ENCODE results near the gene LDB2. TPM values are rescaled to one million over a fixed set of nuclear protein-coding genes. Genes with fewer than 3 reads are reported as not detected.
"Not testable (repeated sequence)": the region's sequence is repeated elsewhere in the genome, so short reads cannot be mapped to it uniquely, and the experiment has no call there.

Gene LDB2
- total RNA-seq, 1 donor from 2014 or later, result 4.9 TPM

DNA sequence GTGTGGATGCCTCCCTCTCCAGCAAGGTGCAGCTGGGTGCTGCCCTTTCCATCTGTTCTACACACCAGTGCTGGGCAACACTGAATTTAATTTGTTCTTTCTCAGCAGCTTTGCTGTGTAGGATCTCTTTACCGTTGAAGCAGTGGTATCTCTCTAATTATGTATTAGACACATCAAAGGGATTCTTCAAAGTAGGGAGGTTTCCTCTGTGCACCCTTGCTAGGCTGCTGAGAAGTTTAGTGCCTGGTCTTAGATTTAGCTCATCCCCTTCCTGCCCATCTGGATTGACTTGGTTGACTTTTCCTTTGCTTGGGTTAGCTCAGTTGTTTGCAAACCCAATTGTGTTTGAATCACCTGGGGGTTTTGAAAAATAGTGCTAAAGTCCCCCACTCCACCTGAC is 27.8 kb upstream of the LDB2 start:
- Histone ChIP-seq H2AFZ (ENCODE audit: low read depth, low read length) (no peak overlapping the region), H3K4me2 (ENCODE audit: low read length) (no peak overlapping the region), H3K79me2 (ENCODE audit: insufficient read depth, low read length) (no peaks in the 10 kb centered on the region), H3K27ac (ENCODE audit: low read depth, low read length) (no peak overlapping the region), H3K9me3 (ENCODE audit: insufficient read depth, low read depth, low read length) (no peaks in the 10 kb centered on the region), H3K36me3 (ENCODE audit: insufficient read depth, low read length) (no peaks in the 10 kb centered on the region), H3K4me1 (ENCODE audit: insufficient read depth, low read length) (no peaks in the 10 kb centered on the region), H3K9ac (ENCODE audit: low read length) (no peak overlapping the region), H3K4me3 (ENCODE audit: insufficient read depth, low read depth, low read length) (no peak overlapping the region), H4K20me1 (ENCODE audit: insufficient read depth, low read length) (no peaks in the 10 kb centered on the region), H3K27me3 (ENCODE audit: insufficient read depth, low read length) (no peaks in the 10 kb centered on the region)
- H3K4me1 Mint-ChIP-seq (ENCODE audit: low read depth, unreplicated experiment), result no peaks in the 10 kb centered on the region
- no peak for TF ChIP-seq EZH2 (IDR thresholded peaks at IDR 0.05; ENCODE audit: insufficient read depth, low read length)
- TF ChIP-seq, protein P1, sequence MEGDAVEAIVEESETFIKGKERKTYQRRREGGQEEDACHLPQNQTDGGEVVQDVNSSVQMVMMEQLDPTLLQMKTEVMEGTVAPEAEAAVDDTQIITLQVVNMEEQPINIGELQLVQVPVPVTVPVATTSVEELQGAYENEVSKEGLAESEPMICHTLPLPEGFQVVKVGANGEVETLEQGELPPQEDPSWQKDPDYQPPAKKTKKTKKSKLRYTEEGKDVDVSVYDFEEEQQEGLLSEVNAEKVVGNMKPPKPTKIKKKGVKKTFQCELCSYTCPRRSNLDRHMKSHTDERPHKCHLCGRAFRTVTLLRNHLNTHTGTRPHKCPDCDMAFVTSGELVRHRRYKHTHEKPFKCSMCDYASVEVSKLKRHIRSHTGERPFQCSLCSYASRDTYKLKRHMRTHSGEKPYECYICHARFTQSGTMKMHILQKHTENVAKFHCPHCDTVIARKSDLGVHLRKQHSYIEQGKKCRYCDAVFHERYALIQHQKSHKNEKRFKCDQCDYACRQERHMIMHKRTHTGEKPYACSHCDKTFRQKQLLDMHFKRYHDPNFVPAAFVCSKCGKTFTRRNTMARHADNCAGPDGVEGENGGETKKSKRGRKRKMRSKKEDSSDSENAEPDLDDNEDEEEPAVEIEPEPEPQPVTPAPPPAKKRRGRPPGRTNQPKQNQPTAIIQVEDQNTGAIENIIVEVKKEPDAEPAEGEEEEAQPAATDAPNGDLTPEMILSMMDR (IDR thresholded peaks at IDR 0.05; ENCODE audit: insufficient read depth, low read depth, low read length), result no peak
- no peak overlapping the region for H3K4me3 Mint-ChIP-seq (ENCODE audit: unreplicated experiment)
- H3K27ac Mint-ChIP-seq (ENCODE audit: unreplicated experiment), result no peak overlapping the region
- H3K36me3 Mint-ChIP-seq (ENCODE audit: low read depth, unreplicated experiment), result no peaks in the 10 kb centered on the region
- no peak for DNase-seq (ENCODE audit: low read depth)
- H3K9me3 Mint-ChIP-seq (ENCODE audit: unreplicated experiment), result no peaks in the 10 kb centered on the region
- FAIRE-seq, result no peak
- H3K27me3 Mint-ChIP-seq (ENCODE audit: low read depth, unreplicated experiment), result peaks cover 12% of the 10 kb centered on the region

DNA sequence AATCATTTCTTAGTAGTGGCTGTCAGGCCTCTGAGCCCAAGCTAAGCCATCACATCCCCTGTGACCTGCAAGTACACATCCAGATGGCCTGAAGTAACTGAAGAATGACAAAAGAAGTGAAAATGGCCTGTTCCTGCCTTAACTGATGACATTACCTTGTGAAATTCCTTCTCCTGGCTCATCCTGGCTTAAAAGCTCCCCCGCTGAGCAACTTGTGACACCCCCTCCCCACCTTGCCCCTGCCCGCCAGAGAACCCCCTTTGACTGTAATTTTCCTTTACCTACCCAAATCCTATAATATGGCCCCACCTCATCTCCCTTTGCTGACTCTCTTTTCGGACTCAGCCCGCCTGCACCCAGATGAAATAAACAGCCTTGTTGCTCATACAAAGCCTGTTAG is 20.3 kb upstream of the LDB2 start:
- not testable (repeated sequence) for H3K27ac ChIP-seq (ENCODE audit: low read depth, low read length); H3K4me3 Mint-ChIP-seq (ENCODE audit: unreplicated experiment); H3K27me3 ChIP-seq (ENCODE audit: insufficient read depth, low read length); H3K27me3 Mint-ChIP-seq (ENCODE audit: low read depth, unreplicated experiment); H3K4me3 ChIP-seq (ENCODE audit: insufficient read depth, low read depth, low read length); H3K79me2 ChIP-seq (ENCODE audit: insufficient read depth, low read length); H3K4me1 ChIP-seq (ENCODE audit: insufficient read depth, low read length); DNase-seq (ENCODE audit: low read depth); H3K27ac Mint-ChIP-seq (ENCODE audit: unreplicated experiment); FAIRE-seq; H4K20me1 ChIP-seq (ENCODE audit: insufficient read depth, low read length); H3K36me3 Mint-ChIP-seq (ENCODE audit: low read depth, unreplicated experiment); H3K36me3 ChIP-seq (ENCODE audit: insufficient read depth, low read length); H3K4me2 ChIP-seq (ENCODE audit: low read length); H3K9me3 Mint-ChIP-seq (ENCODE audit: unreplicated experiment); H3K9ac ChIP-seq (ENCODE audit: low read length); H3K4me1 Mint-ChIP-seq (ENCODE audit: low read depth, unreplicated experiment); H3K9me3 ChIP-seq (ENCODE audit: insufficient read depth, low read depth, low read length); H2AFZ ChIP-seq (ENCODE audit: low read depth, low read length)

DNA sequence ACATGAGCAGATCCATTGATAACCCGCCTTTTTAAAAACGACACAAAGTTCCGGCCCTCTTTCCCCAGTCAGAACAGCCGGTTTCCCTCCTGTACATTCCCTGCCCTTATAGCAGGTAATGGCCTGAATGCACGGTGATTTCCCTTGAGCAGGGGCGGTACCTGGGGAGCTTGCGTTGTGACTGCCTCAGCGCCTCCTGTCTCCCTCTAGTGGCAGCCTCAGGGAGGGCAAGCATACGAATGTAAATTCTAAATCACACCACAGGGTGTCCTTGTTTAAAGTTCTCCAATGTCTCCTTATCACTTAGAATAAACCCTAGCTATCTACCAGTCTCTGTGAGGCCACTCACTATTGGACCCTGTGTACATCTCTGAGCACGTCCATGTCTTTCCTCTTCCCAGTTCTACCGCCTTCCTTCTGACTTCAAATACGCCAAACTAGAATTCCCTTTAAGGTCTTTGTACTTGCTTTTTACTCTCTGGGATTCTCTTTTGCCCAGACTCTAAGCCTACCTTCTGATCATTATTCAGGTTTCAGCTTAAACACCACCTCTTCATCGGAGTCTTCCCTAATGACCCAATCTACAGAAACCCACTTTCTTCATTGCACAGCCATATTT is 18.4 kb upstream of the LDB2 start:
- no peak for FAIRE-seq
- Histone ChIP-seq H3K4me2 (ENCODE audit: low read length) (no peak overlapping the region), H3K4me3 (ENCODE audit: insufficient read depth, low read depth, low read length) (no peak overlapping the region), H4K20me1 (ENCODE audit: insufficient read depth, low read length) (no peaks in the 10 kb centered on the region), H3K9me3 (ENCODE audit: insufficient read depth, low read depth, low read length) (no peaks in the 10 kb centered on the region), H3K27ac (ENCODE audit: low read depth, low read length) (no peak overlapping the region), H3K36me3 (ENCODE audit: insufficient read depth, low read length) (no peaks in the 10 kb centered on the region), H3K79me2 (ENCODE audit: insufficient read depth, low read length) (no peaks in the 10 kb centered on the region), H3K4me1 (ENCODE audit: insufficient read depth, low read length) (peaks cover 6% of the 10 kb centered on the region), H3K27me3 (ENCODE audit: insufficient read depth, low read length) (no peaks in the 10 kb centered on the region), H3K9ac (ENCODE audit: low read length) (no peak overlapping the region), H2AFZ (ENCODE audit: low read depth, low read length) (no peak overlapping the region)
- H3K4me3 Mint-ChIP-seq (ENCODE audit: unreplicated experiment), result no peak overlapping the region
- H3K4me1 Mint-ChIP-seq (ENCODE audit: low read depth, unreplicated experiment), result peaks cover 4% of the 10 kb centered on the region
- DNase-seq (ENCODE audit: low read depth), result no peak
- TF ChIP-seq EZH2 (IDR thresholded peaks at IDR 0.05; ENCODE audit: insufficient read depth, low read length), result no peak
- TF ChIP-seq, protein P1 (IDR thresholded peaks at IDR 0.05; ENCODE audit: insufficient read depth, low read depth, low read length), result peak; percentile 64
- H3K36me3 Mint-ChIP-seq (ENCODE audit: low read depth, unreplicated experiment), result no peaks in the 10 kb centered on the region
- no peak overlapping the region for H3K27ac Mint-ChIP-seq (ENCODE audit: unreplicated experiment)
- H3K27me3 Mint-ChIP-seq (ENCODE audit: low read depth, unreplicated experiment), result no peaks in the 10 kb centered on the region
- H3K9me3 Mint-ChIP-seq (ENCODE audit: unreplicated experiment), result no peaks in the 10 kb centered on the region

Data from astrocyte (in vitro differentiated cells and primary cell).